Measurements from ENCODE around the gene LRRC49. TPM values are rescaled to one million over a fixed set of nuclear protein-coding genes. Genes with fewer than 3 reads are reported as not detected.
A peak's percentile ranks its signal among the peaks of the same experiment; 100 is the strongest.

The LRRC49 gene
- total and polyA plus RNA-seq, 2 donors (not counting 3 experiments of a cell fraction or from before 2014, with no cell fraction given), result 3.0 to 6.6 TPM

DNA sequence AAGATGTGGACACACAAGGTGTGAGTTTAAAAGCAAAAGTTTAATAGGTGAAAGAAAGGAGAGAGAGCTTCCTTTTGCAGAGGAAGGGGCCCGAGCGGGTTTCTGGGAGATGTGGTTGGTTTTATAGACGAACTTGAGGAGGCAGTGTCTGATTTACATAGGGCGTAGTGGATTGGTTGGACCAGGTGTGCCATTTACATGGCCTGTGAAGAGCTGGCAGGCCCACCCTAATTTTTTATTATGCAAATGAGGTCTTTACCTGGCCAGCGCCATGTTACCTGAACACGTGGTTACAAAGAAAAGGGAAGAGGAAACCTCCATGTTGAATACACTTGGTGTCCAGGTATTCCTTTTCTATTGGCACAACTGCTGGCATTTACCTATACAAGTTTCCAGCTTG is 179.8 kb downstream of the LRRC49 start:
- no peak overlapping the region for H3K27ac ChIP-seq (ENCODE audit: insufficient read depth, low read depth, low read length)
- no peak overlapping the region for H3K9ac ChIP-seq (replicated peaks; ENCODE audit: extremely low read depth, insufficient read depth, low read length)
- no peaks in the 10 kb centered on the region for H3K27me3 ChIP-seq (ENCODE audit: control insufficient read depth in 2 of 2, insufficient read depth in 2 of 2, low read length in 2 of 2)
- BruUV-seq (replicated peaks), result no TSS peak
- H3K4me2 ChIP-seq (ENCODE audit: insufficient read depth, low read length), result no peak overlapping the region
- H4K20me1 ChIP-seq (replicated peaks; ENCODE audit: control insufficient read depth, extremely low read depth, insufficient read depth, low read length), result no peaks in the 10 kb centered on the region
- TF ChIP-seq POLR2AphosphoS5 (IDR thresholded peaks at IDR 0.05; ENCODE audit: insufficient read depth, low read depth, low read length), result no peak
- TF ChIP-seq, protein P1, sequence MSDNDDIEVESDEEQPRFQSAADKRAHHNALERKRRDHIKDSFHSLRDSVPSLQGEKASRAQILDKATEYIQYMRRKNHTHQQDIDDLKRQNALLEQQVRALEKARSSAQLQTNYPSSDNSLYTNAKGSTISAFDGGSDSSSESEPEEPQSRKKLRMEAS (IDR thresholded peaks at IDR 0.05; ENCODE audit: insufficient read depth, insufficient read length), result no peak
- intact Hi-C loops (cut with micrococcal nuclease), result no loop called here
- ChIA-PET CTCF (no interaction called here), POLR2A (no interaction called here)
- dilution Hi-C loops (cut with MboI; ENCODE audit: extremely low pct_ligation_motif_present, low sequenced_read_pairs), result no loop called here
- no peak overlapping the region for H3K4me3 ChIP-seq (replicated peaks in 1 of 3; ENCODE audit: insufficient read depth in 1 of 3, low read depth in 1 of 3, low read length in 3 of 3)
- H2AFZ ChIP-seq (ENCODE audit: low read depth, low read length), result no peak overlapping the region
- H3K79me2 ChIP-seq (ENCODE audit: control insufficient read depth, insufficient read depth, low read length), result no peaks in the 10 kb centered on the region
- peak; percentile 56 for FAIRE-seq
- H3K36me3 ChIP-seq (ENCODE audit: control insufficient read depth in 2 of 2, extremely low read depth in 1 of 2, insufficient read depth in 2 of 2, low read length in 2 of 2), result no peaks in the 10 kb centered on the region
- no peaks in the 10 kb centered on the region for H3K4me1 ChIP-seq (ENCODE audit: control insufficient read depth, extremely low read depth, insufficient read depth, low read length)
- H3K9me1 ChIP-seq (replicated peaks; ENCODE audit: control insufficient read depth, extremely low read depth, insufficient read depth, low read length), result no peaks in the 10 kb centered on the region
- no peaks in the 10 kb centered on the region for H3K9me3 ChIP-seq (replicated peaks; ENCODE audit: control insufficient read depth, insufficient read depth, low read length)
- DNase-seq (ENCODE audit: low read depth, low spot score), result no peak

DNA sequence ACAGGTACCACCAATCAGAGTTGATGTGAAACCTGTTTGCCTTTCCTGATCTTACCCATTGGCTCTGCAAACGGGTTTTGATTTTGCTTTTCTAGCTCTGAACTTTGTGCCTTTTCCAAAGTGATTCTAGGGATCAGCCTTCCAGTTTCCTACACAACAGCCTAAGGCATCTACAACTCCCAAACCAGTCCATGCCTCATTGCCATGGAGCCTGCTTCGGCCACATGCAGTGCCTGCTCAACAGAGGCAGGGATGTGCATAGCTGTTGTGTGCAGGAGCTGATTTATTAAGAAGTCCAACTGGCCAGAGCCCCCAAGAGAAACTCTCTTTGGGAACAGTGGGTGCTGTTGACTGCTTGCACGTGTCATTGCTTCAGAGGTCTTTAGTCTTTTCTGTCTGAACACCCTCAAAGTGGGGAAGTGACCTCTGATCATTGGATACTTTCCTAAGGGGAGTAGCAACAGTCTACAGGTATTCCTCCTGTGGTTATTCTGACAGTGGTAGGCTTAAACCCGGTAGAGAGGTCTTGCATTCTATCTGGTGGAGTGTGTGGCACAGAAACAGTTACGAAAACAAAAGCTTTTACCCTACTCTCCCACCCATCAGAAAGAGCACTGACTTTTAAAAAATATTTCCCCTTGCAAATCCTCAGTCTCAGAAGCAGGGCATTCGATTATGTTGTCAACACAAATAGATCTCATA is 186.0 kb downstream of the LRRC49 start:
- FAIRE-seq, result no peak

More for the DNA sequence above, 186.0 kb downstream of the LRRC49 start:
- CTCF ChIA-PET, result no interaction called here
- no peaks in the 10 kb centered on the region for H4K20me1 ChIP-seq (replicated peaks; ENCODE audit: control insufficient read depth, extremely low read depth, insufficient read depth, low read length)
- TF ChIP-seq POLR2A (IDR thresholded peaks at IDR 0.05; ENCODE audit: low read depth, low read length) (no peak), JUN (IDR thresholded peaks at IDR 0.05; ENCODE audit: borderline replicate concordance, insufficient read depth, insufficient read length, low read depth) (no peak), FOS (IDR thresholded peaks at IDR 0.05; ENCODE audit: borderline replicate concordance, insufficient read depth, low read length) (no peak), GATA2 (IDR thresholded peaks at IDR 0.05; ENCODE audit: insufficient read depth, insufficient read length, low read depth, low read length) (no peak), MYC (IDR thresholded peaks at IDR 0.05; ENCODE audit: low read depth, low read length) (no peak), POLR2AphosphoS5 (IDR thresholded peaks at IDR 0.05; ENCODE audit: insufficient read depth, low read depth, low read length) (no peak), EZH2 (IDR thresholded peaks at IDR 0.05; ENCODE audit: borderline replicate concordance, low read depth, low read length, severe bottlenecking) (no peak)
- TF ChIP-seq, protein P1 (IDR thresholded peaks at IDR 0.05; ENCODE audit: insufficient read depth, insufficient read length), result no peak
- TF ChIP-seq, protein P2, sequence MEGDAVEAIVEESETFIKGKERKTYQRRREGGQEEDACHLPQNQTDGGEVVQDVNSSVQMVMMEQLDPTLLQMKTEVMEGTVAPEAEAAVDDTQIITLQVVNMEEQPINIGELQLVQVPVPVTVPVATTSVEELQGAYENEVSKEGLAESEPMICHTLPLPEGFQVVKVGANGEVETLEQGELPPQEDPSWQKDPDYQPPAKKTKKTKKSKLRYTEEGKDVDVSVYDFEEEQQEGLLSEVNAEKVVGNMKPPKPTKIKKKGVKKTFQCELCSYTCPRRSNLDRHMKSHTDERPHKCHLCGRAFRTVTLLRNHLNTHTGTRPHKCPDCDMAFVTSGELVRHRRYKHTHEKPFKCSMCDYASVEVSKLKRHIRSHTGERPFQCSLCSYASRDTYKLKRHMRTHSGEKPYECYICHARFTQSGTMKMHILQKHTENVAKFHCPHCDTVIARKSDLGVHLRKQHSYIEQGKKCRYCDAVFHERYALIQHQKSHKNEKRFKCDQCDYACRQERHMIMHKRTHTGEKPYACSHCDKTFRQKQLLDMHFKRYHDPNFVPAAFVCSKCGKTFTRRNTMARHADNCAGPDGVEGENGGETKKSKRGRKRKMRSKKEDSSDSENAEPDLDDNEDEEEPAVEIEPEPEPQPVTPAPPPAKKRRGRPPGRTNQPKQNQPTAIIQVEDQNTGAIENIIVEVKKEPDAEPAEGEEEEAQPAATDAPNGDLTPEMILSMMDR (IDR thresholded peaks at IDR 0.05; ENCODE audit: extremely low read depth in 1 of 2, insufficient read depth in 1 of 2, low read depth in 1 of 2, low read length in 2 of 2), result no peak
- no peak for DNase-seq (ENCODE audit: low read depth, low spot score)
- H3K9ac ChIP-seq (replicated peaks; ENCODE audit: extremely low read depth, insufficient read depth, low read length), result no peak overlapping the region
- no peak overlapping the region for H3K27ac ChIP-seq (ENCODE audit: insufficient read depth, low read depth, low read length)
- no peak overlapping the region for H2AFZ ChIP-seq (ENCODE audit: low read depth, low read length)
- no peaks in the 10 kb centered on the region for H3K36me3 ChIP-seq (ENCODE audit: control insufficient read depth in 2 of 2, extremely low read depth in 1 of 2, insufficient read depth in 2 of 2, low read length in 2 of 2)
- no peaks in the 10 kb centered on the region for H3K79me2 ChIP-seq (ENCODE audit: control insufficient read depth, insufficient read depth, low read length)
- H3K9me1 ChIP-seq (replicated peaks; ENCODE audit: control insufficient read depth, extremely low read depth, insufficient read depth, low read length), result no peaks in the 10 kb centered on the region
- POLR2A ChIA-PET, result no interaction called here
- dilution Hi-C loops (cut with MboI; ENCODE audit: extremely low pct_ligation_motif_present, low sequenced_read_pairs) (no loop called here), intact Hi-C loops (cut with micrococcal nuclease) (no loop called here)
- H3K27me3 ChIP-seq (ENCODE audit: control insufficient read depth in 2 of 2, insufficient read depth in 2 of 2, low read length in 2 of 2), result peaks cover 3 to 4% of the 10 kb centered on the region in 2 experiments
- H3K4me2 ChIP-seq (ENCODE audit: insufficient read depth, low read length), result no peak overlapping the region
- BruUV-seq (replicated peaks), result no TSS peak
- no peaks in the 10 kb centered on the region for H3K9me3 ChIP-seq (replicated peaks; ENCODE audit: control insufficient read depth, insufficient read depth, low read length)
- no peaks in the 10 kb centered on the region for H3K4me1 ChIP-seq (ENCODE audit: control insufficient read depth, extremely low read depth, insufficient read depth, low read length)
- no peak overlapping the region for H3K4me3 ChIP-seq (replicated peaks in 1 of 3; ENCODE audit: insufficient read depth in 1 of 3, low read depth in 1 of 3, low read length in 3 of 3)
